ENCODE measurements around the gene PTPN5. TPM values are rescaled to one million over a fixed set of nuclear protein-coding genes. Genes with fewer than 3 reads are reported as not detected.
"Not testable (repeated sequence)": the region's sequence is repeated elsewhere in the genome, so short reads cannot be mapped to it uniquely, and the experiment has no call there.

PTPN5 gene
- total RNA-seq: not detected in 2 replicates

GRCh38 chr11:18791207-18791968 lies at the start of gene PTPN5:
TSS of gene PTPN5 (minus strand) at chr11:18791798. CDS start at chr11:18771958, 19,840 bp downstream.
- no peak for TF ChIP-seq CTCF (IDR thresholded peaks at IDR 0.05; ENCODE audit: extremely low read depth, low read depth, low read length)
- Histone ChIP-seq H3K27me3 (ENCODE audit: insufficient read depth, low read length) (peaks cover 65% of the 10 kb centered on the region), H3K9me3 (ENCODE audit: low read depth, low read length) (no peaks in the 10 kb centered on the region), H3K4me1 (ENCODE audit: insufficient read depth, low read length) (no peaks in the 10 kb centered on the region), H3K27ac (ENCODE audit: low read depth, low read length) (no peak within 1 kb of the TSS), H2AFZ (ENCODE audit: low read length) (no peak within 1 kb of the TSS), H4K20me1 (ENCODE audit: insufficient read depth, low read length) (no peaks in the 10 kb centered on the region), H3K36me3 (ENCODE audit: insufficient read depth, low read length) (no peaks in the 10 kb centered on the region), H3K4me3 (ENCODE audit: insufficient read depth, low read length) (no peak within 1 kb of the TSS), H3K79me2 (ENCODE audit: insufficient read depth, low read length) (no peaks in the 10 kb centered on the region), H3K4me2 (ENCODE audit: insufficient read depth, low read length) (no peak within 1 kb of the TSS)
- DNase-seq (ENCODE audit: insufficient read length, low spot score, missing footprints): peak; percentile 71

GRCh38 chr11:18836417-18836816 lies 44.8 kb upstream of the PTPN5 start:
- H3K4me3 ChIP-seq (ENCODE audit: insufficient read depth, low read length): no peak overlapping the region
- no peaks in the 10 kb centered on the region for H3K27me3 ChIP-seq (ENCODE audit: insufficient read depth, low read length)
- TF ChIP-seq CTCF (IDR thresholded peaks at IDR 0.05; ENCODE audit: extremely low read depth, low read depth, low read length): no peak
- no peaks in the 10 kb centered on the region for H4K20me1 ChIP-seq (ENCODE audit: insufficient read depth, low read length)
- H3K9me3 ChIP-seq (ENCODE audit: low read depth, low read length): peaks cover 3% of the 10 kb centered on the region
- H3K36me3 ChIP-seq (ENCODE audit: insufficient read depth, low read length): no peaks in the 10 kb centered on the region
- H3K79me2 ChIP-seq (ENCODE audit: insufficient read depth, low read length): no peaks in the 10 kb centered on the region
- H3K27ac ChIP-seq (ENCODE audit: low read depth, low read length): no peak overlapping the region
- H3K4me2 ChIP-seq (ENCODE audit: insufficient read depth, low read length): no peak overlapping the region
- no peak overlapping the region for H2AFZ ChIP-seq (ENCODE audit: low read length)
- DNase-seq (ENCODE audit: insufficient read length, low spot score, missing footprints): peak; percentile 8
- no peaks in the 10 kb centered on the region for H3K4me1 ChIP-seq (ENCODE audit: insufficient read depth, low read length)

- no peak for TF ChIP-seq CTCF (IDR thresholded peaks at IDR 0.05; ENCODE audit: extremely low read depth, low read depth, low read length)
- Histone ChIP-seq H3K27me3 (ENCODE audit: insufficient read depth, low read length) (no peaks in the 10 kb centered on the region), H3K4me1 (ENCODE audit: insufficient read depth, low read length) (no peaks in the 10 kb centered on the region), H3K36me3 (ENCODE audit: insufficient read depth, low read length) (no peaks in the 10 kb centered on the region), H3K4me3 (ENCODE audit: insufficient read depth, low read length) (no peak overlapping the region), H4K20me1 (ENCODE audit: insufficient read depth, low read length) (no peaks in the 10 kb centered on the region), H3K4me2 (ENCODE audit: insufficient read depth, low read length) (no peak overlapping the region), H2AFZ (ENCODE audit: low read length) (no peak overlapping the region), H3K27ac (ENCODE audit: low read depth, low read length) (no peak overlapping the region), H3K9me3 (ENCODE audit: low read depth, low read length) (no peaks in the 10 kb centered on the region), H3K79me2 (ENCODE audit: insufficient read depth, low read length) (no peaks in the 10 kb centered on the region)
- DNase-seq (ENCODE audit: insufficient read length, low spot score, missing footprints): no peak
Measured at GRCh38 chr11:18834754-18835466, 43.3 kb upstream of the PTPN5 start.

GRCh38 chr11:18820160-18820559 lies 28.6 kb upstream of the PTPN5 start:
- not testable (repeated sequence) for H3K4me2 ChIP-seq (ENCODE audit: insufficient read depth, low read length); DNase-seq (ENCODE audit: insufficient read length, low spot score, missing footprints); H3K9me3 ChIP-seq (ENCODE audit: low read depth, low read length); H4K20me1 ChIP-seq (ENCODE audit: insufficient read depth, low read length); H2AFZ ChIP-seq (ENCODE audit: low read length); H3K36me3 ChIP-seq (ENCODE audit: insufficient read depth, low read length); H3K79me2 ChIP-seq (ENCODE audit: insufficient read depth, low read length); H3K27ac ChIP-seq (ENCODE audit: low read depth, low read length); H3K27me3 ChIP-seq (ENCODE audit: insufficient read depth, low read length); H3K4me1 ChIP-seq (ENCODE audit: insufficient read depth, low read length); H3K4me3 ChIP-seq (ENCODE audit: insufficient read depth, low read length)

All from osteoblast (primary cell).